Renal pelvis (tissue), 4 donors: Measurements from ENCODE around the gene ANO2. TPM values are rescaled to one million over a fixed set of nuclear protein-coding genes. Genes with fewer than 3 reads are reported as not detected.
A peak's percentile ranks its signal among the peaks of the same experiment; 100 is the strongest.
"Not testable (repeated sequence)": the region's sequence is repeated elsewhere in the genome, so short reads cannot be mapped to it uniquely, and the experiment has no call there.

Experiments
- DNase-seq: peaks from one replicate; pipeline ENCODE4 v3.0.0-alpha.2; 2013
- polyA plus RNA-seq, 3 donors: library from polyadenylated mRNA; unstranded; fragments of 120-200 nt; gene quantifications; one replicate each; pipeline ENCODE4 v1.2.1, GENCODE V29; 2013; ENCODE audit not compliant: insufficient read length in 3 of 3

Gene ANO2
- polyA plus RNA-seq, 3 donors = 4.8 to 5.2 (median 4.9) TPM

DNA sequence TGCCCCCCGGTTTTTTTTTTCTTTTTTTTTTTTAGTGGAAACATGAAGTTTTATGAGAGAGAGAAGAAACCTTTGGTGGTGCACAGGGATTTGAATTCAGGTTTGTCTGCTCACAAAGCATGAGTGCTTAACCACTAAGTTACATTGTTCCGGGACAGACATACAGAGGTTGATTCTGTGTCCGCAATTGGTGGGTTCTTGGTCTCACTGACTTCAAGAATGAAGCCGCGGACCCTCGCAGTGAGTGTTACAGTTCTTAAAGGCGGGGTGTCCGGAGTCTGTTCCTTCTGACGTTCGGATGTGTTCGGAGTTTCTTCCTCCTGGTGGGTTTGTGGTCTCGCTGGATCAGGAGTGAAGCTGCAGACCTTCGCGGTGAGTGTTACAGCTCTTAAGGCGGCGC is 57.2 kb downstream of the ANO2 start:
- not testable (repeated sequence) for DNase-seq

DNA sequence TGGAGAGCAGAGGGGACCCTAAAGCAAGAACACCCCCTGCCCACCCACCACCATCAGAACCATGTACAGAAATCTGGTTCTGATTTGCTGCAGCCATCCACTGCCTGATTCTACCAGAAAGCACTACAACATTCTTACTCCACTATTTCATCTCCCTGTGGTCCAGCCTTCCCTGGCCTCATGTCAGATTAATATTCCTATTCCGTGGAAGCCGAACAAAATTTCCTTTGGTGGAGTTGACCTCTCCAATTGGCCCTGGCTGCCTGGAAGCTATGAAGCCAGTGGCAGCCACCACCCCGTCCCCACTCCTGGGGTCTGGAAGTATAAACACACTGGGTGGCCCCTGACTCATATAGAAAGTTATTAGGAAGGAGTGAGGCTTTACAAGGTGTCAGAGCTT is 60.2 kb downstream of the ANO2 start:
- no peak for DNase-seq

DNA sequence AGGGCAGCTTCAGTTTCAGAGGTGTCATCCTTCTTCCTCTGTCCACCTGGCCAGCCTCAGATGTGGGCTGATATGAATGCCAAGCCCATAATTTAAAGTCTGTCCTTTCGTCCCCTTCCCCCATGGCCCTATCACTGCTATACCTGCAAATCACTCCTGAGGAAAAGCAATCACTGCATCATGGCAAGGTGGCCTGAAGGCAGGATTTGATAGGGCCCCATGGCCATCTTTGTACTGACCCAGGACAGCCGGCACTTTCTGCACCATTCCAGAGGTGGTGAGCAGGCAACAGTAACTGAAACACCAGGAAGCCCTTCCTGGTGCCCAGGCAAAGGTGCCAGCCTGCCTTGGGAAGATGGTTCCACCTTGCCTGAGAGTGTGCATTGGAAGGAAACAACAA is 60.8 kb downstream of the ANO2 start:
- DNase-seq = no peak

DNA sequence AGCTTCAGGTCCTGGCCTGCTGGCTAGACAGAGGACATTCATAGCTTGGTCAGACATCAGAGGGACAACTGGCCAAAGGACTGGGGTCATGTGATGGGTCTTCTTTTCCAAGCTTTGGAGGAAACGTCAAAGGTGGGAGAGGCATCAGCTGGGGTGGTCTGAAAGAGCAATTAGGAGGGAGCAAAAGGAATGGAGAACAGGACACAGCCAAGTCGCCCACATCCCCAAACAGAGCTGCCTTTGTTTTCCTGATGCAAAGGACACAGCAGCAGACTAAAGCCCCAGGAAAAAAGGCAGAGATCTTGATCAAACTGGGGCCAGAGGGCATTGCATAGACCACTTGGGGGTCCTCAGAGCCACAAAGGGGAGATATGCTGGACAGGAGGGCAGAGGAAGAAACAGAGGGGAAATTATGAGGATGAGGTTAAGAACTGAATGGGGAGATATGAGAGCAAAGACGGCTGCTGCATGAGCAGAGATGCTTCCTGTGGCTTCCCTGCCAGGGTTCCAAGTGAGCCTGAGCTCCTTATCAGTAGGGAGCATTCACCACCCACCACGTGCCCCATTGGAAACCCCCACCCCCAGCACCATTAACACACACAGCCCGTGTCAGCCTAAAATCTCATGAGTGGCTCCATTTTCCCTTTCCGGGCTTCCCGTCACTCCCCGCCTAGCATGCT is 62.4 kb downstream of the ANO2 start:
- DNase-seq = no peak

DNA sequence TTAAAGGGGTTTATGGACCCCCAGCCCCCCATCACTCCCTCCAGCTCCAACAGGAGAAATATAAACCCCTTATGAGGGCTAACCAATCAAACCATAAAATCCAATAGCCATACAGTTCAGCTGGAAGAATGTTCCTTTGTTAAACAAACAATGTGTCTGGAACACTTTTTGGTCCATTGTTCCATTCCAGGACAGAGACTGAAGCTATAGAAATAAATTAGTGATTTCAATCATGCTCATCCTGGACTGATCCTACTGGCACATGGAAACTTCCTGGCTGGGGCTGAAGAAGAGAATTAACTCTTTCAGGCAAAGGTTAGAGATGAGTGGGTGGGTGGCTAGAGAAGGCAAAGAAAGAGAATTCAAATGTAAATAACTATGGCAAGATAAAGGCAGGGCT is 63.4 kb downstream of the ANO2 start:
- DNase-seq = no peak

DNA sequence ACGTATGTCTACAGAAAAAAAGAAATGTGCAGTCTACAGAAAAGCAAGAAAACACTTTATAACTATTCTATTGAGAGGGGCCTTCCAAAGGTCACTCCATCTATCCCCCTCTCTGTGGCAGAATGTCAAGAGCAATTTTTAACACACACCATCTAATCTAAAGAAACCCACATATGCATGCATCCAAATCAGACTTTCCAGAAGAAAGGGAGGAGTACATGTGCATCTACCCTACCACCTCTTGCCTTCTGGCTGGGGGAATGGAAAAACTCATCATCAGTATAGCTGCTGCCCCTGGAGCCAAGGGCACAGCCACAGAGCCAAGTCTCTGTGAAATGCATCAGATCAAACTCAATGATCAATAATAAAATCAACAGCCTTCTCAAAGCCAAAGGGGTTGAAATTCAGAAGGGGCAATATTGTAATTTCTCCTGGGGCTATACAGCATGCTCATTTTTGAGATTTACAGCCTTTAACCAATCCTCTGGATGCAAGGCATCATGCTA is 63.9 kb downstream of the ANO2 start:
- no peak for DNase-seq

DNA sequence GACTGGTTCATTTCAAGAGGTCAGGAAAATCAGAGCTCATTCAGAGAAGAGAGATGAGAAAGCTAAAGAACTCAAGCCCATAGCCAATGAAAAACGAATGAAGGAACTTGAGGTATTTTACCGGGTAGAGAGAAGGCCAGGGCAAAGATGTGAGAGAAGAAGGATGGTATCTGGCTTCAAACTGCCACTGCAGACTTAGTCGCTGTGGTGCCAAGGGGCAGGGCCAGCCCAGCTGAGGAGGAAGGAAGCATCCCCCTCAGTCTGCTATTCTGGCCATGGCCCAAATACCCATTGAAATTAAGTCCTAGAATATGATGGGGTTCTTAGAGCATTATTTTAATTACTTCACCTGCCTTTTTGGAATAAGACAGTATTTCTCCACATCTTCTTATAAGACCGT is 69.2 kb downstream of the ANO2 start:
- no peak for DNase-seq

DNA sequence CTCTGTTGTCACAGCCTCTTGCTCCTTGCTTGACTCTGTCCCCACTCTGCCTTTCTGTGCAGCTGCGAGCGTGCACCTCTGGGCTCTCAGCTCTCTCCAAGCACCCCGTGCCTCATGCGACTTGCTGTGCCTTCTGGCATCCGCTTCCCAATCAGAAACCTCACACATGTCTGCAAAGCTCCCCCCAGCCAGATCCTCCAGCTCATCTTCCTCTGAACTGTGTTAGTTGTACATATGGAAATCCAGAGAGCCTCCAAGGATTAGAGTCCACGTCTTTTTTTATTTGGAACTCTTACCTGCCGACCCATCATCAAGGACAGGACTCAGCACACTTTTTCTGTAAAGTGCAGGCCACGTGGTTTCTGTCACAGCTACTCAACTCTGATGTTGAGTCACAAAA is 70.5 kb downstream of the ANO2 start:
- no peak for DNase-seq

DNA sequence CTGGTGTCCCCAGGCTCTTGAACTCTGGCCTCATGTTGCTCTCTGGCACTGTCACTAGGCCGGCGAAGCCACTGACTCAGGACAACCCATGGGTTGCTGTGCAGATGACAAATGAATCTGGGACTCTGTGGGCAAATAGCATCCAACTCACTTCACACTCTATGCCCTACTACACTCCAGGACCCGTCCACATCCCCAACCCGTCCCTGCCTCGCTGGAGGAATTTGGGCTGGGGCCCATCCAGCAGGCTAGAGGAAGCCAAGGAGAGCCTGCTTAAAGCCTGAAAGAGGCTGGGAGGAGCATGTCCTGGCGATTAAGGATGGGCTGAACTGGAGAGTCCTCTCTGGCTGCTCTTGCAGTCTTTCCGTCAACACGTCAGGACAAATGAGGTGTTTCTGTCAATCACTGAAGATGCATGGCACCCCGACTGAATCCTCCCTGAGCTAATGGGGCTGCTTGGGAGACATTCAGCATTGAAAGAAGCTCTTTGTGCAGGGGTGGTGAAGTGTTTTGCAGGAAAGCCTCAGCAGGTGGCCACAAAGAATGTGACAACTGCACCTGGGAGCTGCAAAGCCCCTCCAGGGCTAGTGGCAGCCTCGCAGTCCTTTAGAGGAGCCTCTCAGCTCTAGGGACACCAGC is 71.7 kb downstream of the ANO2 start:
- DNase-seq = no peak

DNA sequence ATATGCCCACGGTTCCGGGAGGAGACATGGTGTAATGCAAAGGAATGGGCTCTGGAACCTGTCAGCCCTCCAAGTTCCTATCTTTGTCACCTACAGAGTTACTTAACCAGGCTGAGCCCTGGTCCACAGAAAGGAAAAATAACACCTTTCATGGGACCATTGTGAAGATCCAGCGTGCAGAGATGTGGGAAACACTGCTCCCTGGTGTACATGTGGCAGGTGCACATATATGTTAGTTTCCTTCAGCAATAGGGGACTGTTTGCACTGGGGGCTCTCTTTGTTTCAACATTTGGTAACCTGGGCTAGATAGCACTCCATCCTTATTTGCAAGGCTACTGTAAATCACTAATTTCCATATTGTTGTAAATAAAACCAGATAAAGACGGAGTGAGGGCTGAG is 72.3 kb downstream of the ANO2 start:
- no peak for DNase-seq

DNA sequence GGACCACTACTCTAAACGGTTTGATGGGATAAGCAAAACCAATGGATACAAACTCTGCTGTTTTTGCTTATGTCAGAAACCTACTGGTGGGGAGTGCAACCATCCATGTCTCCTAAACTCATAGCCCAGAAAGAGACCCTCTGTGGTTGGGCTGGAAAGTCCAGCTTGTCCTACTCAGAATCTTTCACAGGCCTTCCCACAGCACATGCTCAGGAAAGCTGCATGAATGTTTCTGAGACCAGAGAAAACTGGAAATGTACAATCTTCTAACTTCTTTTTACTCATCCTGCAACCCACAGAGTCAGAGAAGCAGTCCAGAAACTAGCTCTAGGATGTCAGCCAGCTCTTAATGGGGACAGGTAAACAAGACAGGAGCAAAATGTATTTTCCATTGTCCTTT is 73.3 kb downstream of the ANO2 start:
- DNase-seq = no peak

DNA sequence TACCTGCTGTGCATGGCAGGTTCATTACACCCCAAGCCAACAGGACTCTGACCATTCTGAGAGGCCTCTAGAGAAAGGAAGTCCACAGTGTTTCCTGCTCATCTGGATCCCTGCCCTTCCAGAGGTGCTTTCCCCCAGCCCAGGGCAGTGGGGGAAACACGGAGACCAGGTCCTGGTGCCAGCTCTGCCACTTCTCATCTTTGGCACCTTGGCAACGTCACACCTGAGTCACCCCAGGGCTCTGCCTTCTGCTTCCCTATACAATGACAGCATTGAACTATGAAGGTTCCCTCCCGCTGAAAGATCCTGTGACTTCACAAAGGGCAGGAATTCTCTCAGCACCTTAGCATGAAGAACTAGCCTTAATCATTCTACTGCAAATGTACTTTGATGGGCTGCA is 74.9 kb downstream of the ANO2 start:
- no peak for DNase-seq

DNA sequence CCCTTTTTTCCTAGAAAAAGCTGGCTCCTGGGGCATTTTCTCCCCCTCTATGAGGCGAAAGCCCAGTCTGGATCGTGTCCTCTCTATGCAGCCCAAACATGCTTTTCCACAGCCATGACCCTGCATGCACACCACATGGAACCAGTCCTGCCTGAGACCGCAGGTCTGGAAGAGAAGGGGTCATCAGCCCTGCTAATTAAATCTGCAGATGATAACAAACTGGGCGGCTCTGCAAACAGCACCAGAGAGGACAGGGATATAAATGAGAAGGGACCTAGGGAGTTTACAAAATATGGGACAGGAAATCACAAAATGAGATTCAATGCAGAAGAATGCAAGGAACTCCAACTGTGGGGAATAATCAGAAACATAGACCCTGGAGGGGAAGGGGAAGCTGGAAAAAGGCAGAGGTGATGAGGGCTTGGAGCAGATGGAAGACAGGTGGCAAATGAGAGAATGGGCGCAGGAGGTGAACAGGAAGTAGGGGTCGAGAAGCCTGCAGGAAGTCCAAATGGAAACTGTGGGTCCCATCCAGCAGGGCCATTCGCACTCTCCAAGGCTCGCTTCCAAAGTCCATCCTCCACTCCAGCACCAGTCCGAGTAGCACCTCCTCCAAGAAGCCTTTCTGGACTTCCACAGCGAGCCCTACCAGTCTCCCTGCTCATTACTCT is 76.3 kb downstream of the ANO2 start:
- no peak for DNase-seq

DNA sequence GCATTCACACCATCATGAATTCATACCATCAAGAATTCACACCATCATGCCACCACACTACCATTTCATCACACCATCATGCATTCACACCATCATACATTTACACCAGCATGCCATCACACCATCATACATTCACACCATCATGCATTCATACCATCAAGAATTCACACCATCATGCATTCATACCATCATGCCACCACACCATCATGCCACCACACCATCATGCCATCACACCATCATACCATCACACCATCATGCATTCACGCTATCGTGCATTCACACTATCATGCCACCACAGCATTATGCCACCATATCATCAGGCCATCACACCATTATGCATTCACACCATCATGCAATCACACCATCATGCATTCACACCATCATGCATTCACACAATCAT is 79.7 kb downstream of the ANO2 start:
- no peak for DNase-seq

DNA sequence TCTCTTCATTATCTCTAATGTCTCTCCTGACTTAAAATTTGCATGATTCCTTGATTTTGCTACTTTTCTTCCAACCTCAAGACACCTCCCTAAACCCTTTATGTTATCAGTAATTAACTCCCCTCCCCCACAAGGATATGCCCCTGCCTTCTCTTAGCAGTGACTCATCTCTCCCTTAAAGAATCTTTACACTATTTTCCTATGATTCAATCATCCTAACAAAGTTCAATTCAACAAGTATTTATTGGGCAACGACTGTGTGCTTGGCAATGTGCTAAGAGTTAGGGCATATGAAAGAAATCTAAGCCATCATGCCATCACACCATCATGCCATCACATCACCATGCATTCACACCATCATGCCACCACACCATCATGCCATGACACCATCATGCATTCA is 80.1 kb downstream of the ANO2 start:
- no peak for DNase-seq

DNA sequence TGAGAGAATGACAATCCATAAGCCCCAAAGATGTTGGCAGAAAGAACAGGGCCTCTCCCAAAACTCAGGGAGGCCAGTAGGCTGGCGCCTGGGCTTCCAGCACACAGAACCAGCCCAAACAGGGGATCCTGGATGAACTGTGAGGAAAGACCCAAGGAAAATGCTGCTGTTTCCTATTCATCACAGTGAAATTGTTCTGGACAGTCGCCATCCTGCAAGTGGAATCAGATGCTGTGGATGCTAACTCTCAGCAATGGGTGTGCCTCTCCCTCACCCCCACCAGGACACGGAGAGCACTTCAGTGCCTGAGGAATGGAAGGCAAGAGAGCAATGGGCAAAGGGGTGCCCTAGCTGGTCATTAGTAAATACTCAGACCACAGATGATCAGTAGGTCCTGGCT is 80.8 kb downstream of the ANO2 start:
- no peak for DNase-seq

DNA sequence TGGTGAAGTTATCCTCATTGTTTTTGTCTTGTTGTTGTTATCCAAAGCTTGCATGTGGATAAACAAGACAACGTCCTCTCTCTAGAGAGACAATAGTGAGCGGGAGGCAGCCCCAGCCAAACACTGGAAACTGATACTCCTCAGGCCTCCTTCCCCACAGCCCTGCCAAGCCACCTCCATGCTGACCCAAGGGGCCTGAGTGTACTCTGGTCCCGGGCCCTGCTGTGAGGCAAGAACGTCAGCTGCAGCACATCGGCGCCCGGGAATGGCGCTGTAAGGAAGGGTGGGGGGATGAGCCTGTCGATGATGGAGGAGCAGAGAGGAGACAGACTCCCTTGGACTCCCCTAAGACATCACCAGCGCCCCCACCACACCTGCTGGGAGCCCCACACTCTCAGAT is 83.6 kb downstream of the ANO2 start:
- DNase-seq = no peak

DNA sequence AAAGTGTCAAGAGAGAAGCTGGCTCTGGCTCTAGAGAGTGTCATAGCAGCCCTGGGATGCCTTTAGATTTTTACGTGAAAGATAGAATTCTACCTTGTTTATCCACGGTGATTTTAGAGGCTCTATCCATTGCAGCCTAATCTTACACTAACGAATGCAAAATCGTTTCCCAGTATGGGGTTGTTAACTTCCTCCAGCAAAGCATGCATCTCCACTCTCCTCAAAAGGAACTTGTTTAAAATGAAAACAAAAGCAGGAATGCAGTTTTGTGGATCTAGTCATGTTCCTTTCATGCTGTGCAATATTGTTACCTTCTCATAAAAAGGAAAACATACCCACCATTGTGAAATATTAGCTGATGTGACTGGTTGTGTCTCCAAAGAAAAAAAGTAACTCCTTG is 88.4 kb downstream of the ANO2 start:
- DNase-seq = no peak

DNA sequence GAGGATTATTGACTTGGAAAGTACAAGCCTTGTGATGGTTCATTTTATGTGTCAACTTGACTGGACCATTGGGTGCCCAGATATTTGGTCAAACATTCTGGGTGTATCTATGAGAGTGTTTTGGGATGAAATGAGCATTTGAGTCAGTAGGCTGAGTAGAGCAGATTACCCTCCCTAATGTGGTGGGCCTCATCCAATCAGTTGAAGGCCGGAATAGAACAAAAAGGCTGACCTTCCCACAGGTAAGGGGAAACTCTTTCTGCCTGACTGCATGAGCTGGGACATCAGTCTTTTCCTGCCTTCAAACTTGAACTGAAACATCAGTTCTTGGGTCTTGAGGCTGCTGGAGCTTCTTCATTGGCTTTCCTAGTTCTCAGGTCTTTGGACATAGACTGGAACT is 98.1 kb downstream of the ANO2 start:
- no peak for DNase-seq

DNA sequence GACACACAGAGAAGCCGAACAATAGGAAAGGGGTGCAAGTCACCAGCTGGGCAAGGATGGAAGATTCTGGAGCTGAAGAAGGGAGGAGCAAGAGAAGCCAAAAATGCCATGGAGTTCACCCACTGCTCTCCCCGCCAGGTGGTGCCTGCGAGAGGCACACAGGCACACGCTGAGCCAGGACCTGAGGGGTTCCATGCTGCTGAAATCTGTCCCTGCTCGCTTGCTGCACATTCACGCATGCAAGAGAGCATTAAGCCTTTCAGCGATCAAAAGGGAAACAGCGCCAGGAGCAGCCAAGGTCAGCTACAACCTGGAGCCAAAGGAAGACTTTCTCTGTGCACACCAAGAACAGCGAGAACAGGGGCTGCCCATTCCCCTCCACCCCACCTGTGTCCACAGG is 104.1 kb downstream of the ANO2 start:
- peak; percentile 16 for DNase-seq

DNA sequence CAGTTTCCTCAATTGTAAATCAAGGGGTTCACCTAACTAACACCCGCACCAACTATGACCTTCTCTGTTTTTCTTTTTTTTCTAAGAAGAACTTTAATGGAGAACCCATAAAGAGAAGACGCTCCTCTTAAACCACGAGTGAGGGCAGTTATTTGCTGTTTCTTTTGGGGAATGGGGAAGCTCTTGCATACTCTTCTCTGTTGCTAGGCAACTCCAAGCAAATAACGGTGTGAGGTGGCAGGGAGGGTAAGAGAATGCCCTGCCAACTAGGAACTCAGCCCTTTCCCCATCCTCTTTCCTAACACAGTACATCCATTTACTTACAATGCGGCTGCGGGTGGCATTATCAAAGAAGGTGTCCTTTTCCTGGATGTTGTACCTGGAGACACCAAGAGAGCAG is 114.9 kb downstream of the ANO2 start:
- no peak for DNase-seq

DNA sequence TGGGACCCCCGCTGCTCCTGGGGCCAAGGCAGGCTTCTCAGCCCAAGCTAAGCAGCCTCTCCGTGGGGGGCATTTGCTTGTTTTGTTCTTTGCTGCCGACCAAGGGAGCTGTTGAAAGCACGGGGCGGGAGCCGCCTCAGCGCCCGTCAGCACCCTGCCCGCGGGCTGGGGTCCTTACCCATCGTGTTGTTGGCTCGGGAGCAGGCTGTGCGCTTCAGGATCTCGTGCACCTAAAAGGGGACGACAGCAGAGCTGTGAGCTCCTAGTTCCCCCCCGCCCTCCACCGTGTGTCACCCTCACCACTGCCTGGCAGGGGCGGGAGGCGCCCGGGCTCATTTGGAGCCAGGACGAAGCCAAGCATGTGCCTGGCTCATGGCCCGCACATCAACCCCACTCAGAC is 117.5 kb downstream of the ANO2 start:
- no peak for DNase-seq

DNA sequence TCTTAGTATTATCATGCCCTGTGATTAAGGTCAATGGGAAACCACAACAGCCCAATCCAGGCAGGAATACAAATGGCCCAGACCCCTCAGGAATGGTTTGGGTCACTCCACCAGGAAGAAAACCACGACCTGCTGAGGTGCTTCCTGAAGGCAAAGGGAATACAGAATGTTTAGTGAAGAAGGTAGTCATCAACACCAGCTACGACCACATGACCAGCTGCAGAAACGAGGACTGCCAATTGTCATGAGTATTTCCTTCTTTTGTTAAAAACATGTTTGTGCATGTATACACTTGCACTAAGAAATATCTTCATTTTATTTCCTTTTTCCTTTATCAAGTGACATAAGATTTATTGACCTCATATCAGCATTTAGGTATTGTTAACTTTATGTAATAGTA is 119.3 kb downstream of the ANO2 start:
- DNase-seq = not testable (repeated sequence)
